ENCODE measurements around the gene LRP1B. TPM values are rescaled to one million over a fixed set of nuclear protein-coding genes. Genes with fewer than 3 reads are reported as not detected.

Gene LRP1B
- total and polyA plus RNA-seq, 2 donors (not counting 1 experiment from before 2014, with no cell fraction given) = not detected

DNA sequence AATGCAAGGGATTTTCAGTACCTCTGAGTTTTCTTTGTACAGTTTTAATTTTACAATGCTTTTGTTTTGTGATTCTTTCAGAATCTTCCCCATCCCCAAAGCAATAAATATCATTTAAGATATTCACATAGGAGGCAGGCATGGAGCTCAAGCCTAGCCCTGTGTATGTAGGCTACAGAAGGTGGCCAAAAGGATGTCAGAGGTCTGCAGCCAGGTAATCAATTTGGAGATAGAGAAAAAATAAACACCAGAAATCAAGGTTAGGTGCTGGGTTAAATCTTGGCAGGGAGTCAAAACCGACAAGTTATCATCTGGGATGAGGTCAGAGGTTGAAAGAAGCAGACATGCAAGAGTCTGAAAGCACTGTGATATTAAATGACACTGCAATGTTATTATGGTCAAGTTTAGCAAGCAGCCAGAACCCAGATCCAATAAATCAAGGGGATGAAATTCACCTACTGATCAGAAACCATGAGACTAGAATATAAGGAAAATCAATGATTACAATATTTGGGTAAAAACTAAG, 45.1 kb upstream of the LRP1B start:
- Histone ChIP-seq H3K27me3 (replicated peaks in 1 of 4; ENCODE audit: control extremely low read depth in 1 of 4, control insufficient read depth in 3 of 4, insufficient read depth in 4 of 4, low read length in 3 of 4) (no peaks in the 10 kb centered on the region), H3K27ac (ENCODE audit: low read length in 2 of 2) (no peak overlapping the region), H3K9ac (ENCODE audit: low read length) (no peak overlapping the region), H3K4me2 (replicated peaks; ENCODE audit: low read depth, low read length, poor library complexity, severe bottlenecking) (no peak overlapping the region), H3K79me2 (ENCODE audit: control insufficient read depth, insufficient read depth, low read length) (no peaks in the 10 kb centered on the region), H3K9me3 (ENCODE audit: control extremely low read depth in 1 of 3, control insufficient read depth in 2 of 3, insufficient read depth in 1 of 3, low read length in 2 of 3) (no peaks in the 10 kb centered on the region), H3K36me3 (replicated peaks in 1 of 2; ENCODE audit: control extremely low read depth in 1 of 2, control insufficient read depth in 1 of 2, extremely low read depth in 1 of 2, insufficient read depth in 2 of 2, low read length in 1 of 2) (no peaks in the 10 kb centered on the region), H3K4me1 (ENCODE audit: control insufficient read depth in 2 of 2, insufficient read depth in 2 of 2, low read length in 2 of 2) (no peaks in the 10 kb centered on the region), H4K20me1 (ENCODE audit: control insufficient read depth, insufficient read depth, low read length, poor library complexity, severe bottlenecking) (no peaks in the 10 kb centered on the region), H2AFZ (ENCODE audit: insufficient read depth, low read depth, low read length, poor library complexity, severe bottlenecking) (no peak overlapping the region), H3K4me3 (ENCODE audit: control extremely low read depth in 1 of 5, extremely low read depth in 1 of 5, insufficient read depth in 1 of 5, low read depth in 2 of 5, low read length in 4 of 5) (no peak overlapping the region)
- ChIA-PET POLR2A (no interaction called here), CTCF (interaction anchor here (0.6 kb wide), 1 partner anchor 424 kb away, joined by 3 read pairs; no protein-coding TSS in a partner anchor)
- no peak overlapping the region for H3K27ac Mint-ChIP-seq
- no peak overlapping the region for H3K4me3 Mint-ChIP-seq
- DNase-seq = no peak
- TF ChIP-seq, protein P1, sequence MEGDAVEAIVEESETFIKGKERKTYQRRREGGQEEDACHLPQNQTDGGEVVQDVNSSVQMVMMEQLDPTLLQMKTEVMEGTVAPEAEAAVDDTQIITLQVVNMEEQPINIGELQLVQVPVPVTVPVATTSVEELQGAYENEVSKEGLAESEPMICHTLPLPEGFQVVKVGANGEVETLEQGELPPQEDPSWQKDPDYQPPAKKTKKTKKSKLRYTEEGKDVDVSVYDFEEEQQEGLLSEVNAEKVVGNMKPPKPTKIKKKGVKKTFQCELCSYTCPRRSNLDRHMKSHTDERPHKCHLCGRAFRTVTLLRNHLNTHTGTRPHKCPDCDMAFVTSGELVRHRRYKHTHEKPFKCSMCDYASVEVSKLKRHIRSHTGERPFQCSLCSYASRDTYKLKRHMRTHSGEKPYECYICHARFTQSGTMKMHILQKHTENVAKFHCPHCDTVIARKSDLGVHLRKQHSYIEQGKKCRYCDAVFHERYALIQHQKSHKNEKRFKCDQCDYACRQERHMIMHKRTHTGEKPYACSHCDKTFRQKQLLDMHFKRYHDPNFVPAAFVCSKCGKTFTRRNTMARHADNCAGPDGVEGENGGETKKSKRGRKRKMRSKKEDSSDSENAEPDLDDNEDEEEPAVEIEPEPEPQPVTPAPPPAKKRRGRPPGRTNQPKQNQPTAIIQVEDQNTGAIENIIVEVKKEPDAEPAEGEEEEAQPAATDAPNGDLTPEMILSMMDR (IDR thresholded peaks at IDR 0.05) = no peak
- no peak for TF ChIP-seq EZH2 (IDR thresholded peaks at IDR 0.05; ENCODE audit: borderline replicate concordance, insufficient read depth, low read depth, low read length, poor library complexity, severe bottlenecking)
- no peaks in the 10 kb centered on the region for H3K27me3 Mint-ChIP-seq
- no peak for ATAC-seq (ENCODE audit: low read depth)
- no peaks in the 10 kb centered on the region for H3K4me1 Mint-ChIP-seq
- intact Hi-C loops (cut with micrococcal nuclease) = no loop called here
- no CpG with 5 or more reads among the region's 1 CpG for whole genome bisulfite sequencing (ENCODE audit: insufficient coverage)
- H3K9me3 Mint-ChIP-seq (ENCODE audit: insufficient read depth) = no peaks in the 10 kb centered on the region

DNA sequence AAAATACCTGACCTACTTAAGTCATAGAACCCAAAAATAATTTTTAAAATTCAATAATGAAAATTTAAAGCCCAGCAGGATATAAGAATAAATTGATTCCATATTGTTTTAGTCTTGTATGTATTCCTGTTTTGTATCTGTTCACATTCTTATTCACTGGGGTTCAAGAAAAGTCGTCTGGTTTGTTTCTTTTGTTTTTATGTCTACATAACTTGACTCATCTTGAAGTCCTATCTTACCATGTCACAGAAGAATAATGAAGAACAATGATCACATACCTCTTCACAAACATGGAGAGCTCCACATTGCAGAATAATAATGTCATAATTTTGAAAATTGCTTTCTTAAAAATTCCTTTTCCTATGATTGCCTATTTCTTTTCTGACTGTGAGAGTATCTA, 43.4 kb upstream of the LRP1B start:
- DNase-seq (no peak), ATAC-seq (ENCODE audit: low read depth) (no peak)
- no peak overlapping the region for H3K4me3 Mint-ChIP-seq
- H3K9me3 Mint-ChIP-seq (ENCODE audit: insufficient read depth) = no peaks in the 10 kb centered on the region
- TF ChIP-seq, protein P1 (IDR thresholded peaks at IDR 0.05) = no peak
- TF ChIP-seq EZH2 (IDR thresholded peaks at IDR 0.05; ENCODE audit: borderline replicate concordance, insufficient read depth, low read depth, low read length, poor library complexity, severe bottlenecking) = no peak
- no peak overlapping the region for H3K9ac ChIP-seq (ENCODE audit: low read length)
- H3K36me3 ChIP-seq (replicated peaks in 1 of 2; ENCODE audit: control extremely low read depth in 1 of 2, control insufficient read depth in 1 of 2, extremely low read depth in 1 of 2, insufficient read depth in 2 of 2, low read length in 1 of 2) = no peaks in the 10 kb centered on the region
- no peaks in the 10 kb centered on the region for H3K27me3 ChIP-seq (replicated peaks in 1 of 4; ENCODE audit: control extremely low read depth in 1 of 4, control insufficient read depth in 3 of 4, insufficient read depth in 4 of 4, low read length in 3 of 4)
- H2AFZ ChIP-seq (ENCODE audit: insufficient read depth, low read depth, low read length, poor library complexity, severe bottlenecking) = no peak overlapping the region
- H3K27me3 Mint-ChIP-seq = no peaks in the 10 kb centered on the region
- no peaks in the 10 kb centered on the region for H3K4me1 ChIP-seq (ENCODE audit: control insufficient read depth in 2 of 2, insufficient read depth in 2 of 2, low read length in 2 of 2)
- H3K4me3 ChIP-seq (ENCODE audit: control extremely low read depth in 1 of 5, extremely low read depth in 1 of 5, insufficient read depth in 1 of 5, low read depth in 2 of 5, low read length in 4 of 5) = no peak overlapping the region
- ChIA-PET CTCF (no interaction called here), POLR2A (no interaction called here)
- WGBS (ENCODE audit: insufficient coverage) = no CpG with 5 or more reads among the region's 1 CpG
- H4K20me1 ChIP-seq (ENCODE audit: control insufficient read depth, insufficient read depth, low read length, poor library complexity, severe bottlenecking) = no peaks in the 10 kb centered on the region
- H3K4me2 ChIP-seq (replicated peaks; ENCODE audit: low read depth, low read length, poor library complexity, severe bottlenecking) = no peak overlapping the region
- no peak overlapping the region for H3K27ac Mint-ChIP-seq
- H3K27ac ChIP-seq (ENCODE audit: low read length in 2 of 2) = no peak overlapping the region
- intact Hi-C loops (cut with micrococcal nuclease) = no loop called here
- H3K4me1 Mint-ChIP-seq = no peaks in the 10 kb centered on the region
- H3K79me2 ChIP-seq (ENCODE audit: control insufficient read depth, insufficient read depth, low read length) = no peaks in the 10 kb centered on the region
- no peaks in the 10 kb centered on the region for H3K9me3 ChIP-seq (ENCODE audit: control extremely low read depth in 1 of 3, control insufficient read depth in 2 of 3, insufficient read depth in 1 of 3, low read length in 2 of 3)
